ENCODE measurements around the gene CYP2U1. TPM values are rescaled to one million over a fixed set of nuclear protein-coding genes. Genes with fewer than 3 reads are reported as not detected.

Gene CYP2U1
- total RNA-seq, 1 experiment from 2014 or later: 4.1 TPM

GRCh38 chr4:107915220-107915619 lies 16.1 kb upstream of the CYP2U1 start:
- ChIA-PET CTCF (no interaction called here), POLR2A (ENCODE audit: unreplicated experiment) (no interaction called here)
- Histone ChIP-seq H3K4me2 (ENCODE audit: low read length) (no peak overlapping the region), H4K20me1 (ENCODE audit: low read length) (no peaks in the 10 kb centered on the region), H3K79me2 (ENCODE audit: low read length) (no peaks in the 10 kb centered on the region), H3K9ac (ENCODE audit: low read length) (no peak overlapping the region), H3K9me3 (ENCODE audit: low read length) (no peaks in the 10 kb centered on the region), H3K27me3 (ENCODE audit: low read length) (no peaks in the 10 kb centered on the region), H3K27ac (ENCODE audit: low read length) (no peak overlapping the region), H3K4me1 (ENCODE audit: insufficient read depth, low read length) (no peaks in the 10 kb centered on the region), H3K36me3 (ENCODE audit: low read depth, low read length) (no peaks in the 10 kb centered on the region), H3K4me3 (ENCODE audit: low read length) (no peak overlapping the region), H2AFZ (ENCODE audit: low read length) (no peak overlapping the region), H3F3A (ENCODE audit: low read length, unreplicated experiment) (no peaks in the 10 kb centered on the region), H3K9me2 (replicated peaks; ENCODE audit: low read length) (no peaks in the 10 kb centered on the region)
- intact Hi-C loops (cut with micrococcal nuclease): no loop called here
- no TSS peak for BruUV-seq (replicated peaks)
- TF ChIP-seq CTCF (conservative IDR thresholded peaks at IDR 0.05; ENCODE audit: low read depth, low read length) (no peak), EZH2phosphoT487 (IDR thresholded peaks at IDR 0.05; ENCODE audit: borderline replicate concordance, low read length) (no peak), EZH2 (IDR thresholded peaks at IDR 0.05; ENCODE audit: low read length, unreplicated experiment) (no peak)
- DNase-seq (no peak), ATAC-seq (no peak)

- no peaks in the 10 kb centered on the region for H3K79me2 ChIP-seq (ENCODE audit: low read length)
- no TSS peak for BruUV-seq (replicated peaks)
- no peak overlapping the region for H3K4me3 ChIP-seq (ENCODE audit: low read length)
- CTCF ChIA-PET: no interaction called here
- no peaks in the 10 kb centered on the region for H3K36me3 ChIP-seq (ENCODE audit: low read depth, low read length)
- H2AFZ ChIP-seq (ENCODE audit: low read length): no peak overlapping the region
- DNase-seq (no peak), ATAC-seq (no peak)
- no peaks in the 10 kb centered on the region for H3K27me3 ChIP-seq (ENCODE audit: low read length)
- no peak overlapping the region for H3K9ac ChIP-seq (ENCODE audit: low read length)
- no peaks in the 10 kb centered on the region for H3K9me2 ChIP-seq (replicated peaks; ENCODE audit: low read length)
- intact Hi-C loops (cut with micrococcal nuclease): no loop called here
- H3F3A ChIP-seq (ENCODE audit: low read length, unreplicated experiment): no peaks in the 10 kb centered on the region
- no peaks in the 10 kb centered on the region for H4K20me1 ChIP-seq (ENCODE audit: low read length)
- no peaks in the 10 kb centered on the region for H3K4me1 ChIP-seq (ENCODE audit: insufficient read depth, low read length)
- POLR2A ChIA-PET (ENCODE audit: unreplicated experiment): no interaction called here
- no peak overlapping the region for H3K4me2 ChIP-seq (ENCODE audit: low read length)
- no peaks in the 10 kb centered on the region for H3K9me3 ChIP-seq (ENCODE audit: low read length)
- H3K27ac ChIP-seq (ENCODE audit: low read length): no peak overlapping the region
- TF ChIP-seq EZH2phosphoT487 (IDR thresholded peaks at IDR 0.05; ENCODE audit: borderline replicate concordance, low read length) (no peak), EZH2 (IDR thresholded peaks at IDR 0.05; ENCODE audit: low read length, unreplicated experiment) (no peak), CTCF (conservative IDR thresholded peaks at IDR 0.05; ENCODE audit: low read depth, low read length) (no peak)
Observed at GRCh38 chr4:107916623-107917022, 14.7 kb upstream of the CYP2U1 start.

GRCh38 chr4:107917500-107917899 lies 13.8 kb upstream of the CYP2U1 start:
- CTCF ChIA-PET: no interaction called here
- H3K9me2 ChIP-seq (replicated peaks; ENCODE audit: low read length): no peaks in the 10 kb centered on the region
- no peak overlapping the region for H3K4me2 ChIP-seq (ENCODE audit: low read length)
- no peak overlapping the region for H2AFZ ChIP-seq (ENCODE audit: low read length)
- H3F3A ChIP-seq (ENCODE audit: low read length, unreplicated experiment): no peaks in the 10 kb centered on the region
- TF ChIP-seq EZH2phosphoT487 (IDR thresholded peaks at IDR 0.05; ENCODE audit: borderline replicate concordance, low read length): no peak
- no peak for TF ChIP-seq CTCF (conservative IDR thresholded peaks at IDR 0.05; ENCODE audit: low read depth, low read length)
- TF ChIP-seq EZH2 (IDR thresholded peaks at IDR 0.05; ENCODE audit: low read length, unreplicated experiment): no peak
- H3K9ac ChIP-seq (ENCODE audit: low read length): no peak overlapping the region
- no peak overlapping the region for H3K27ac ChIP-seq (ENCODE audit: low read length)
- no peaks in the 10 kb centered on the region for H3K27me3 ChIP-seq (ENCODE audit: low read length)
- intact Hi-C loops (cut with micrococcal nuclease): no loop called here
- no peaks in the 10 kb centered on the region for H3K36me3 ChIP-seq (ENCODE audit: low read depth, low read length)
- ATAC-seq: no peak
- H3K4me1 ChIP-seq (ENCODE audit: insufficient read depth, low read length): 0 out of 2 replicates have a peak, but pooled peaks cover 5% of the 10 kb centered on the region
- H3K9me3 ChIP-seq (ENCODE audit: low read length): no peaks in the 10 kb centered on the region
- no peaks in the 10 kb centered on the region for H4K20me1 ChIP-seq (ENCODE audit: low read length)
- POLR2A ChIA-PET (ENCODE audit: unreplicated experiment): no interaction called here
- no peaks in the 10 kb centered on the region for H3K79me2 ChIP-seq (ENCODE audit: low read length)
- BruUV-seq (replicated peaks): no TSS peak
- no peak for DNase-seq
- H3K4me3 ChIP-seq (ENCODE audit: low read length): no peak overlapping the region
